Measurements from ENCODE around the gene GABRG3. TPM values are rescaled to one million over a fixed set of nuclear protein-coding genes. Genes with fewer than 3 reads are reported as not detected.

The GABRG3 gene
- total and polyA plus RNA-seq, 10 of the 15 experiments (the other 5 are each of a cell fraction or from before 2014, with no cell fraction given), result 0.15 TPM; not detected in 9

DNA sequence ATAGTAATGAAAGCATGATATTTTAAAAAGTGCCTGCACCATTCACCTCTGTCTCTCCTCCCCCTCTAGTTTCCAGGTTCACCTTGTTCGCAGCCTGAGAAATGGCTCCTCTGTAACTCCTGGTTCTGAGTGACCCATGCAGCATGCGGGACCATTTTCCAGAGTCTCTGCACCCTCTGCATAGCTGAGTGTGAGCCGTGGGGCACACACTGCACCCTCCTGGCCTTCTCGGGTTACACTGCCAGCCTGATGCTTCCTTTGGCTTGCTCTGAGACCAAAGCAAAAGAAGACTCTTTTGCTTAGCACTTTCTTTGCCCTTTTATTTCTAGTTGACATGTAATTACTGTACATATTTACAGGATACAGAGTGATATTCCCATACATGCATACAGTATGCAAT, 287.3 kb downstream of the GABRG3 start (continued):
- TF ChIP-seq RCOR1 (conservative IDR thresholded peaks at IDR 0.05; ENCODE audit: low read depth, low read length) (no peak), ZNF622 (IDR thresholded peaks at IDR 0.05) (no peak), NR2C2 (IDR thresholded peaks at IDR 0.05; ENCODE audit: borderline replicate concordance, control insufficient read depth, insufficient read length, low read depth) (no peak), BCL11A (IDR thresholded peaks at IDR 0.05; ENCODE audit: low read depth, low read length) (no peak), MYC (IDR thresholded peaks at IDR 0.05; ENCODE audit: insufficient read depth, insufficient read length, insufficient replicate concordance, low read length, severe bottlenecking) (no peak), NFYA (IDR thresholded peaks at IDR 0.05; ENCODE audit: borderline replicate concordance, low read depth, low read length) (no peak), ATF7 (IDR thresholded peaks at IDR 0.05; ENCODE audit: low read depth) (no peak)

DNA sequence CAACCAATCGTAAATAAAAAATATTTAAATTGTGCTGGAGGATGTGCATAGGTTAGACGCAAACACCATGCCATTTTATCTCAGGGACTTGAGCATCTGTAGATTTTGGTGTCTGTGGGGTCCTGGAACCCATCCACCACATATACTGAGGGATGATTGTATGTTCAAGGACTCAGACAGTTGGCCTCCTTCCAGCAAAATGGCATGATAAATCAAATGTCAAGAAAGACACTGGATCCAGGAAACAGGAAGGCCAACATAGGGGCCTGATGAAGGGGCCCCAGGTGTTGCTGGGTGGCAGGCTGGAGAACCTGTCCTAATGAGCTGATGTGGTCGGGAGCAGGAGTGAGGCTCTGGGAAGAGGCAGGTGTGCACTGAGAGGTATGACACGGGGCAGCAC, 289.5 kb downstream of the GABRG3 start:
- ATAC-seq (no peak), DNase-seq (ENCODE audit: low read depth, low spot score) (no peak), FAIRE-seq (no peak)
- intact Hi-C loops (cut with micrococcal nuclease; ENCODE audit: unreplicated experiment), result no loop called here
- BruUV-seq (replicated peaks), result no TSS peak
- Histone ChIP-seq H3K79me2 (ENCODE audit: control insufficient read depth, insufficient read depth, low read length) (no peaks in the 10 kb centered on the region), H3K4me3 (no peak overlapping the region), H3K27me3 (replicated peaks in 1 of 2; ENCODE audit: control insufficient read depth in 2 of 2, insufficient read depth in 2 of 2, low read length in 1 of 2) (no peaks in the 10 kb centered on the region), H3K36me3 (ENCODE audit: control insufficient read depth in 2 of 2, insufficient read depth in 2 of 2, low read length in 1 of 2) (no peaks in the 10 kb centered on the region), H2AFZ (ENCODE audit: control insufficient read depth, low read depth, low read length) (no peak overlapping the region), H3K4me2 (ENCODE audit: control insufficient read depth, insufficient read depth) (no peak overlapping the region), H3K4me1 (ENCODE audit: control insufficient read depth, insufficient read depth, low read length) (no peaks in the 10 kb centered on the region), H4K20me1 (ENCODE audit: control insufficient read depth, insufficient read depth) (no peaks in the 10 kb centered on the region), H3K9ac (ENCODE audit: control insufficient read depth, insufficient read depth, low read length) (no peak overlapping the region), H3K27ac (ENCODE audit: control insufficient read depth, insufficient read depth) (no peak overlapping the region), H3K9me3 (replicated peaks; ENCODE audit: control insufficient read depth, insufficient read depth, low read length) (no peaks in the 10 kb centered on the region; the same call in 2 of the 3 replicates)
- TF ChIP-seq POLR2A (IDR thresholded peaks at IDR 0.05; ENCODE audit: low read depth, low read length) (no peak), FOS (IDR thresholded peaks at IDR 0.05; ENCODE audit: borderline replicate concordance, extremely low read depth, insufficient read length) (no peak)
- POLR2A ChIA-PET, result no interaction called here
- WGBS (ENCODE audit: insufficient coverage, insufficient replicate concordance, low lambda C conversion rate, missing lambda C conversion rate), result 23% methylated on average over 4 of the region's 4 CpGs
- RAD21 ChIA-PET (ENCODE audit: unreplicated experiment), result no interaction called here
- CTCF ChIA-PET, result no interaction called here
- SMC1A ChIA-PET (ENCODE audit: uncharacterized antibody, unreplicated experiment), result no interaction called here
- in situ Hi-C loops (cut with MboI), result no loop called here
